ENCODE measurements around the gene LTBP3. TPM values are rescaled to one million over a fixed set of nuclear protein-coding genes. Genes with fewer than 3 reads are reported as not detected.
A peak's percentile ranks its signal among the peaks of the same experiment; 100 is the strongest.

The LTBP3 gene
- total and polyA plus RNA-seq, 2 of the 4 experiments (the other 2 are of a cell fraction): 6.6 to 145 TPM

DNA sequence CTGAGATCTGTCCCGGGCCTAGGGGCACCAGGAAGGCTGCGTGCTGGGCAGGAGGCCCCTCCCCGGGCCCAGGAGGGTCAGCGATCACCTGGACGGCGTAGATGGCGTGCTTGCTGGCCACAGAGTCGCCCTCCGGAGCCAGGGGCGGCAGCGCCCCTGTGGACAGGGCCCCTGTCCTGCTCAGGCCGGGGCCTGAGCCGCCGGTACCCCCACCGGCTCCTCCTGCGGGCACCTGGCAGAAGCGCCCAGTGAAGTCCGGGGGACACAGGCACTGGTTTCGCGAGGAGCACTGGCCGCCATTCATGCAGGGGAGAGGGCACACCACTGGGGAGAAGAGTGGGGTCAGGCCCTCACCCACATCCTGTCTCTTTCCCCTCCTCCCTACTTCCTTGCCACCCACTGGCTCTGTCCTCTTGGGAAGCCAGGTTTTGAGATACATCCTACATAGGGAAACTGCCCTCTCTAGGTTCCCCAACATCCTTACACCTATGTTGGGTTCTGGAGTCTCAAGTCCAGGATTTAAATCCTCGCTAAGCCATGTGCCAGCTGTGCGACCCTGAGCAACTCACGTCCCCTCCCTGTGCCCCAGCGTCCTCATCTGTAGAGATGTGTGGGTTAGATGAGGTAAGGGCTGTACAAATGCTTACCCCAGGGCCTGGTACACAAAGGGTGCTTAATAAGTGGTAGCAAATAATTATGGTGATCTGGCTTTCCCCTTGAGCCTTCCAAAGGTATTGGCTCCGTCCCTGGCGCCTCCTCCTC, 3.9 kb downstream of the LTBP3 start:
- in situ Hi-C loops (cut with MboI; ENCODE audit: low sequenced_read_pairs): no loop called here
- 93% methylated on average over 11 of the region's 27 CpGs; no CpG with 5 or more reads in 1 of the 2 experiments for WGBS, 2 experiments (ENCODE audit: extremely low coverage in 2 of 2, insufficient read length in 1 of 2)
- no peak overlapping the region for H3K9ac ChIP-seq (ENCODE audit: low read depth, low read length)

More for the DNA sequence above, 3.9 kb downstream of the LTBP3 start:
- Histone ChIP-seq H3K14ac (replicated peaks; ENCODE audit: low read depth, low read length) (no peak overlapping the region), H2BK120ac (ENCODE audit: low read depth, low read length) (no peak overlapping the region), H2AK9ac (replicated peaks; ENCODE audit: low read depth, low read length, poor library complexity) (no peak overlapping the region), H3K27me3 (ENCODE audit: control insufficient read depth, insufficient read depth, low read length) (no peaks in the 10 kb centered on the region), H2AK5ac (ENCODE audit: low read depth, low read length) (peak overlapping the region; percentile 70), H3K36me3 (ENCODE audit: control insufficient read depth, insufficient read depth, low read length) (peaks cover 19% of the 10 kb centered on the region; the same call in 1 of the 2 replicates), H2BK20ac (ENCODE audit: low read depth, low read length) (no peak overlapping the region), H3K4me2 (ENCODE audit: low read depth, low read length) (no peak overlapping the region), H3K56ac (ENCODE audit: extremely low read depth, insufficient read depth, low read length) (no peak overlapping the region), H2BK15ac (ENCODE audit: low read depth, low read length) (no peak overlapping the region), H2AFZ (replicated peaks; ENCODE audit: low read length, poor library complexity) (peak overlapping the region; percentile 32), H4K8ac (ENCODE audit: low read depth in 2 of 2, low read length in 2 of 2) (no peak overlapping the region), H3K9me3 (ENCODE audit: control insufficient read depth, insufficient read depth, low read length) (no peaks in the 10 kb centered on the region), H4K91ac (ENCODE audit: insufficient read depth, low read depth, low read length) (no peak overlapping the region; the same call in 1 of the 2 replicates), H4K20me1 (ENCODE audit: insufficient read depth, low read length) (peaks cover 15% of the 10 kb centered on the region), H2BK5ac (ENCODE audit: low read depth, low read length, poor library complexity, severe bottlenecking) (peak overlapping the region; percentile 18), H3K79me1 (ENCODE audit: low read depth in 1 of 2, low read length in 2 of 2) (peaks cover 16 to 42% of the 10 kb centered on the region in 2 experiments), H4K5ac (ENCODE audit: low read depth, low read length) (no peak overlapping the region), H3K23ac (ENCODE audit: low read depth, low read length) (no peak overlapping the region; the same call in 1 of the 2 replicates), H3K27ac (ENCODE audit: insufficient read depth, low read length) (no peak overlapping the region), H3K18ac (ENCODE audit: low read depth, low read length) (no peak overlapping the region), H3K4ac (ENCODE audit: low read depth, low read length) (peak overlapping the region; percentile 44; the same call in 1 of the 2 replicates), H3K9me1 (ENCODE audit: insufficient read depth, low read length) (peaks cover 11% of the 10 kb centered on the region), H3K4me3 (ENCODE audit: insufficient read depth, low read depth, low read length) (no peak overlapping the region), H3K4me1 (ENCODE audit: control insufficient read depth, insufficient read depth, low read length) (peaks cover 27% of the 10 kb centered on the region)
- no peak for ATAC-seq (ENCODE audit: low read depth)
- ChIA-PET POLR2A (ENCODE audit: unreplicated experiment) (no interaction called here), CTCF (no interaction called here)
- TF ChIP-seq MAFK (IDR thresholded peaks at IDR 0.05; ENCODE audit: low read depth, low read length): no peak
- TF ChIP-seq RAD21 (IDR thresholded peaks at IDR 0.05; ENCODE audit: low read length): no peak
- TF ChIP-seq BHLHE40 (IDR thresholded peaks at IDR 0.05; ENCODE audit: low read depth, low read length): no peak
- no peak for TF ChIP-seq SMC3 (IDR thresholded peaks at IDR 0.05; ENCODE audit: low read depth, low read length)
- no peak for TF ChIP-seq POLR2A (IDR thresholded peaks at IDR 0.05; ENCODE audit: low read depth, low read length)
- no peak for TF ChIP-seq FOS (IDR thresholded peaks at IDR 0.05; ENCODE audit: low read depth, low read length)
- TF ChIP-seq, protein P1, sequence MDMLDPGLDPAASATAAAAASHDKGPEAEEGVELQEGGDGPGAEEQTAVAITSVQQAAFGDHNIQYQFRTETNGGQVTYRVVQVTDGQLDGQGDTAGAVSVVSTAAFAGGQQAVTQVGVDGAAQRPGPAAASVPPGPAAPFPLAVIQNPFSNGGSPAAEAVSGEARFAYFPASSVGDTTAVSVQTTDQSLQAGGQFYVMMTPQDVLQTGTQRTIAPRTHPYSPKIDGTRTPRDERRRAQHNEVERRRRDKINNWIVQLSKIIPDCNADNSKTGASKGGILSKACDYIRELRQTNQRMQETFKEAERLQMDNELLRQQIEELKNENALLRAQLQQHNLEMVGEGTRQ (IDR thresholded peaks at IDR 0.05; ENCODE audit: low read depth, low read length): no peak
- TF ChIP-seq MXI1 (IDR thresholded peaks at IDR 0.05; ENCODE audit: borderline replicate concordance, low read depth, low read length): no peak
- no peak for TF ChIP-seq MAZ (IDR thresholded peaks at IDR 0.05; ENCODE audit: borderline replicate concordance, low read depth, low read length)
- no peak for TF ChIP-seq RCOR1 (IDR thresholded peaks at IDR 0.05; ENCODE audit: insufficient replicate concordance, low read length)
- no peak for TF ChIP-seq CEBPB (IDR thresholded peaks at IDR 0.05; ENCODE audit: low read depth, low read length)
- TF ChIP-seq CHD1 (IDR thresholded peaks at IDR 0.05; ENCODE audit: low read depth, low read length): no peak
- TF ChIP-seq NFE2L2 (IDR thresholded peaks at IDR 0.05; ENCODE audit: low read depth, low read length): no peak
- TF ChIP-seq, protein P2, sequence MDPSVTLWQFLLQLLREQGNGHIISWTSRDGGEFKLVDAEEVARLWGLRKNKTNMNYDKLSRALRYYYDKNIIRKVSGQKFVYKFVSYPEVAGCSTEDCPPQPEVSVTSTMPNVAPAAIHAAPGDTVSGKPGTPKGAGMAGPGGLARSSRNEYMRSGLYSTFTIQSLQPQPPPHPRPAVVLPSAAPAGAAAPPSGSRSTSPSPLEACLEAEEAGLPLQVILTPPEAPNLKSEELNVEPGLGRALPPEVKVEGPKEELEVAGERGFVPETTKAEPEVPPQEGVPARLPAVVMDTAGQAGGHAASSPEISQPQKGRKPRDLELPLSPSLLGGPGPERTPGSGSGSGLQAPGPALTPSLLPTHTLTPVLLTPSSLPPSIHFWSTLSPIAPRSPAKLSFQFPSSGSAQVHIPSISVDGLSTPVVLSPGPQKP (IDR thresholded peaks at IDR 0.05; ENCODE audit: borderline replicate concordance, low read depth, low read length): no peak
- TF ChIP-seq RFX5 (IDR thresholded peaks at IDR 0.05; ENCODE audit: low read depth, low read length): no peak
- intact Hi-C loops (cut with micrococcal nuclease): no loop called here
- BruUV-seq (replicated peaks): no TSS peak
- dilution Hi-C loops (cut with HindIII; ENCODE audit: low sequenced_read_pairs, unreplicated experiment): no loop called here
- DNase-seq: no peak

Measured in IMR-90 (cell line).